Measurements from ENCODE around the gene DHX57.

The DHX57 gene

DNA sequence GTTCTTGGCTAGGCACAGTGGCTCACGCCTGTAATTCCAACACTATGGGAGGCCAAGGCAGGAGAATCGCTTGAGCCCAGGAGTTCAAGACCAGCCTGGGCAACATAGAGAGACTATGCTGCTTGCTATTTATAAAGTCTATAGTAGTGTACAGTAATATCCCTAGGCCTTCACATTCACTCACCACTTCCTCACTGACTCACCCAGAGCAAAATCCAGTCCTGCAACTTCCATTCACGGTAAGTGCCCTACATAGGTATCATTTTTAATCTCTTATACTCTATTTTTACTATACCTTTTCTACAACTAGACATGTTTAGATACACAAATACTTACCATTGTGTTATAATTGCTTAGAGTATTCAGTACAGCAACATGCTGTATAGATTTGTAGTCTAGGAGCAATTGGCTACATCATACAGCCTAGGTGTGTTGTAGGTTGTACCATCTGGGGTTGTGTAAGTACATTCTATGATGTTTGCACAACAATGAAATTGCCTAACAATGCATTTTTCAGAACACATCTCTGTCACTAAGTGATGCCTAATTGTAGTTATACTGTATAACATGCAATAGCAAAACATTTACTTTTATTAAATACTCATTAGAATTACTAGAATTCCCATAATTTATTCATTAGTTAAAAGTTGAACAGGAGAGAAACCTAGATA lies 8.8 kb downstream of the DHX57 start:
- TF ChIP-seq, protein P1, sequence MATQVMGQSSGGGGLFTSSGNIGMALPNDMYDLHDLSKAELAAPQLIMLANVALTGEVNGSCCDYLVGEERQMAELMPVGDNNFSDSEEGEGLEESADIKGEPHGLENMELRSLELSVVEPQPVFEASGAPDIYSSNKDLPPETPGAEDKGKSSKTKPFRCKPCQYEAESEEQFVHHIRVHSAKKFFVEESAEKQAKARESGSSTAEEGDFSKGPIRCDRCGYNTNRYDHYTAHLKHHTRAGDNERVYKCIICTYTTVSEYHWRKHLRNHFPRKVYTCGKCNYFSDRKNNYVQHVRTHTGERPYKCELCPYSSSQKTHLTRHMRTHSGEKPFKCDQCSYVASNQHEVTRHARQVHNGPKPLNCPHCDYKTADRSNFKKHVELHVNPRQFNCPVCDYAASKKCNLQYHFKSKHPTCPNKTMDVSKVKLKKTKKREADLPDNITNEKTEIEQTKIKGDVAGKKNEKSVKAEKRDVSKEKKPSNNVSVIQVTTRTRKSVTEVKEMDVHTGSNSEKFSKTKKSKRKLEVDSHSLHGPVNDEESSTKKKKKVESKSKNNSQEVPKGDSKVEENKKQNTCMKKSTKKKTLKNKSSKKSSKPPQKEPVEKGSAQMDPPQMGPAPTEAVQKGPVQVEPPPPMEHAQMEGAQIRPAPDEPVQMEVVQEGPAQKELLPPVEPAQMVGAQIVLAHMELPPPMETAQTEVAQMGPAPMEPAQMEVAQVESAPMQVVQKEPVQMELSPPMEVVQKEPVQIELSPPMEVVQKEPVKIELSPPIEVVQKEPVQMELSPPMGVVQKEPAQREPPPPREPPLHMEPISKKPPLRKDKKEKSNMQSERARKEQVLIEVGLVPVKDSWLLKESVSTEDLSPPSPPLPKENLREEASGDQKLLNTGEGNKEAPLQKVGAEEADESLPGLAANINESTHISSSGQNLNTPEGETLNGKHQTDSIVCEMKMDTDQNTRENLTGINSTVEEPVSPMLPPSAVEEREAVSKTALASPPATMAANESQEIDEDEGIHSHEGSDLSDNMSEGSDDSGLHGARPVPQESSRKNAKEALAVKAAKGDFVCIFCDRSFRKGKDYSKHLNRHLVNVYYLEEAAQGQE (IDR thresholded peaks at IDR 0.05; ENCODE audit: insufficient read depth in 1 of 2, low read depth in 2 of 2, low read length in 2 of 2): no peak
- TF ChIP-seq SIN3A (IDR thresholded peaks at IDR 0.05; ENCODE audit: borderline replicate concordance, insufficient read depth, low read length) (no peak), POLR2AphosphoS5 (IDR thresholded peaks at IDR 0.05; ENCODE audit: low read depth, low read length) (no peak), FOXP2 (optimal IDR thresholded peaks at IDR 0.05; ENCODE audit: borderline replicate concordance, extremely low read depth, extremely low read length, insufficient read depth) (no peak), TAF1 (IDR thresholded peaks at IDR 0.05; ENCODE audit: borderline replicate concordance, insufficient read depth, low read length) (no peak)

DNA sequence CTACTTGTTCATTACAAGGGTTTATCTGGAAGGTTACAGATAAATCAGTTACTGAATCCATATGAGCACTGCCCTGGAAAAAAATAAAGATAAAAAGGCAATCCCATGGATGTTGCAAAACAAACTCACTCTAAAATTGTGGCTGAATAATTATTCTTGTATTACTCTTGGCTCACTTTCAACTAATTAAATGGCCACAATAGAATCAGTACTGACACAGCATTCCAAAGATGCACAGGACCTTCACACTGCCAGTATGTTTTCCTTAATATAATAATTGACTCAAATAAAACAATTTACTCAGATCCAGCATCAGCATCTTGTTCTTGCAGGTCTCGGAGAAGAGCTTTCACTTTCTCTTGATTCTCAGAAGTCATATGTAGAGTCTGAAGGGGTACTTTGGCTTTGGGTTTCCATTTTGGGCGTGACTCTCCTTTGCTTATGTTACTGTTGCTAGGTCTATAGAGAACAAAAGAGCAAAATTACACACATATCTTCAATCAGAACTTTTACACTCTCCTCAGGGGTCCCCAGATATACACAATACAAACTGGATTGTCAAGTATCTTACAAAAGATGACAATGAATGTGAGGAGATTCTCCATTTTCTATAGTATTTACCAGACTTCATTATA lies 12.6 kb downstream of the DHX57 start:
- TF ChIP-seq POLR2AphosphoS5 (IDR thresholded peaks at IDR 0.05; ENCODE audit: low read depth, low read length): no peak
- TF ChIP-seq TAF1 (IDR thresholded peaks at IDR 0.05; ENCODE audit: borderline replicate concordance, insufficient read depth, low read length): no peak
- no peak for TF ChIP-seq SIN3A (IDR thresholded peaks at IDR 0.05; ENCODE audit: borderline replicate concordance, insufficient read depth, low read length)
- TF ChIP-seq, protein P1 (IDR thresholded peaks at IDR 0.05; ENCODE audit: insufficient read depth in 1 of 2, low read depth in 2 of 2, low read length in 2 of 2): no peak
- TF ChIP-seq FOXP2 (optimal IDR thresholded peaks at IDR 0.05; ENCODE audit: borderline replicate concordance, extremely low read depth, extremely low read length, insufficient read depth): no peak

DNA sequence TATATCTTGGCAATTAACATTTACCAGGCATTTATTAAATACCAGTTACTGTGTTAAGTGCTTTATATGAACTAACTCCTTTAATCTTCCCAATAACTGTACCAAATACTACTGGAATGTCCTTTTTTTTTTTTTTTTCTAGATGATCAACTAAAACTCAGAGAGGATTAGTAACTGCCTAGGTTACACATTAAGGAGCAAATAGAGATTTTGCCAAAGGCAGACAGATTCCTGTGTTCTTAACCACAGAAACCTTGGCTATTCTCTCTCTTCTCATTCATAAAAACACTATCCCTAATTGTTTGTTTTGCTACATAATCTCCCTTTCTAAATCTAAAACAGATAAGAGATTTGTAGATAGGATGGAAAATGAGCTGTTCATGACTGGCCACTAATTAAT lies 13.3 kb downstream of the DHX57 start:
- TF ChIP-seq TAF1 (IDR thresholded peaks at IDR 0.05; ENCODE audit: borderline replicate concordance, insufficient read depth, low read length) (no peak), FOXP2 (optimal IDR thresholded peaks at IDR 0.05; ENCODE audit: borderline replicate concordance, extremely low read depth, extremely low read length, insufficient read depth) (no peak), SIN3A (IDR thresholded peaks at IDR 0.05; ENCODE audit: borderline replicate concordance, insufficient read depth, low read length) (no peak), POLR2AphosphoS5 (IDR thresholded peaks at IDR 0.05; ENCODE audit: low read depth, low read length) (no peak)
- TF ChIP-seq, protein P1 (IDR thresholded peaks at IDR 0.05; ENCODE audit: insufficient read depth in 1 of 2, low read depth in 2 of 2, low read length in 2 of 2): no peak

DNA sequence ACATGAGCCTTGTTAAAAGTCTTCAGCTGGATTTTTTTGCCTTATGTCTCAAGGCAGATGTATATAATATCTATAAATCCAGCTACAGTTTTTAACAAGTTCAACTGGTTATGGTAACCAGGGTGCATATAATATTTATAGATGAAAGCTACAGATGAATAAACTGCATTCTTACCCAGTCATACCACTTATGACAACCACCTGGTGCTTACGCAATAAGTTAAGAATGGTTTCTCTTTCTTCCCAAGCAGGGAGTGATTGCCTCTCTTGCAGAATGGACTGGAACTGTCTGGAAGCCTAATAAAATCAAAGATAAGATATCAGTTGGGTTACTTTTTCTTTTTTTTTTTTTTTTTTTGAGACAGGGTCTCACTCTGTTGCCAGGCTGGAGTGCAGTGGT lies 19.6 kb downstream of the DHX57 start:
- no peak for TF ChIP-seq POLR2AphosphoS5 (IDR thresholded peaks at IDR 0.05; ENCODE audit: low read depth, low read length)

DNA sequence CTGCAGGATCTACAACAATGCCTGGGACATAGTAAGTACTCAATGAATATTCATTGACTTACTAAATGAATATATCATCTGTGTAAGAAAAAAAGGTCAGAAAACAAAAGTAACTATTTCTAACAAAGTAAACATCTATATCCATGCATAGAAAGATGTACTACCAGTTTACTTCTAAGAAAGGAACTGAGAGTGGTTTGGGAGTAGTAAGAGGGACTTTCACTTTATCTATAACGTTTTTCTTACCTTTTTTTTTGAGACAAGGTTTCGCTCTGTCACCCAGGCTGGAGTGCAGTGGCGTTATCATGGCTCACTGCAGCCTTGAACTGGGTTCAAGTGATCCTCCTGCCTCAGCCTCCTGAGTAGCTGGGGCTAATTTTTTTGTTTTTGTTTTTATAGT lies 25.7 kb downstream of the DHX57 start:
- TF ChIP-seq, protein P1 (IDR thresholded peaks at IDR 0.05; ENCODE audit: insufficient read depth in 1 of 2, low read depth in 2 of 2, low read length in 2 of 2): no peak
